Measurements from ENCODE around the gene ARID1B. TPM values are rescaled to one million over a fixed set of nuclear protein-coding genes. Genes with fewer than 3 reads are reported as not detected.
A peak's percentile ranks its signal among the peaks of the same experiment; 100 is the strongest.

Gene ARID1B
- total and polyA plus RNA-seq, 2 of the 13 experiments (the other 11 are each of a cell fraction or from before 2014, with no cell fraction given): 20.1 to 32.6 TPM

DNA sequence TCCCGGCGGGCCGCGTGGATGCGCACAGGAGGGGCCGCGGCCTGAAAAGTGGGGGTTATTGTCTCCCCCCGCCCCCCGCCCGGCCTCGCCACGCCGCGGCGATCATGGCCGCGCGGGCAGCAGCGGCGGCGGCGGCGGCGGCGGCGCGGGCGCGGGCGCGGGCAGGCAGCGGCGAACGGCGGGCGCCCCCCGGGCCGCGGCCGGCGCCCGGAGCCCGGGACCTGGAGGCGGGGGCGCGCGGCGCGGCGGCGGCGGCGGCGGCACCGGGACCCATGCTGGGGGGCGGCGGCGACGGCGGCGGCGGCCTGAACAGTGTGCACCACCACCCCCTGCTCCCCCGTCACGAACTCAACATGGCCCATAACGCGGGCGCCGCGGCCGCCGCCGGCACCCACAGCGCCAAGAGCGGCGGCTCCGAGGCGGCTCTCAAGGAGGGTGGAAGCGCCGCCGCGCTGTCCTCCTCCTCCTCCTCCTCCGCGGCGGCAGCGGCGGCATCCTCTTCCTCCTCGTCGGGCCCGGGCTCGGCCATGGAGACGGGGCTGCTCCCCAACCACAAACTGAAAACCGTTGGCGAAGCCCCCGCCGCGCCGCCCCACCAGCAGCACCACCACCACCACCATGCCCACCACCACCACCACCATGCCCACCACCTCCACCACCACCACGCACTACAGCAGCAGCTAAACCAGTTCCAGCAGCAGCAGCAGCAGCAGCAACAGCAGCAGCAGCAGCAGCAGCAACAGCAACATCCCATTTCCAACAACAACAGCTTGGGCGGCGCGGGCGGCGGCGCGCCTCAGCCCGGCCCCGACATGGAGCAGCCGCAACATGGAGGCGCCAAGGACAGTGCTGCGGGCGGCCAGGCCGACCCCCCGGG is 637 bp downstream of the ARID1B start (continued):
- TF ChIP-seq SETDB1 (CRISPR knock-in tag; IDR thresholded peaks at IDR 0.05; ENCODE audit: borderline replicate concordance) (no peak), ZNF350 (CRISPR knock-in tag; IDR thresholded peaks at IDR 0.05; ENCODE audit: borderline replicate concordance, low read depth) (no peak), DNMT3B (CRISPR knock-in tag; conservative IDR thresholded peaks at IDR 0.05) (no peak), SAP130 (CRISPR knock-in tag; IDR thresholded peaks at IDR 0.05; ENCODE audit: low read depth) (peak; percentile 4; the same call in 1 of the 2 replicates), ZNF605 (CRISPR knock-in tag; IDR thresholded peaks at IDR 0.05) (no peak), SYNCRIP (IDR thresholded peaks at IDR 0.05; ENCODE audit: insufficient read depth, low read depth, low read length) (no peak), ZNF652 (CRISPR knock-in tag; IDR thresholded peaks at IDR 0.05; ENCODE audit: borderline replicate concordance, low read depth) (no peak), TCF7L2 (IDR thresholded peaks at IDR 0.05; ENCODE audit: low read depth, low read length) (no peak), ZNF562 (CRISPR knock-in tag; IDR thresholded peaks at IDR 0.05; ENCODE audit: borderline replicate concordance) (no peak), ZNF790 (CRISPR knock-in tag; IDR thresholded peaks at IDR 0.05; ENCODE audit: borderline replicate concordance) (no peak), POGZ (CRISPR knock-in tag; IDR thresholded peaks at IDR 0.05) (no peak), ZSCAN31 (CRISPR knock-in tag; IDR thresholded peaks at IDR 0.05; ENCODE audit: low read depth) (peak; percentile 80; the same call in 1 of the 2 replicates)
- TF ChIP-seq, protein P1, sequence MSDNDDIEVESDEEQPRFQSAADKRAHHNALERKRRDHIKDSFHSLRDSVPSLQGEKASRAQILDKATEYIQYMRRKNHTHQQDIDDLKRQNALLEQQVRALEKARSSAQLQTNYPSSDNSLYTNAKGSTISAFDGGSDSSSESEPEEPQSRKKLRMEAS (IDR thresholded peaks at IDR 0.05): peak; percentile 86; the same call in 1 of the 2 replicates
- TF ChIP-seq, protein P2, sequence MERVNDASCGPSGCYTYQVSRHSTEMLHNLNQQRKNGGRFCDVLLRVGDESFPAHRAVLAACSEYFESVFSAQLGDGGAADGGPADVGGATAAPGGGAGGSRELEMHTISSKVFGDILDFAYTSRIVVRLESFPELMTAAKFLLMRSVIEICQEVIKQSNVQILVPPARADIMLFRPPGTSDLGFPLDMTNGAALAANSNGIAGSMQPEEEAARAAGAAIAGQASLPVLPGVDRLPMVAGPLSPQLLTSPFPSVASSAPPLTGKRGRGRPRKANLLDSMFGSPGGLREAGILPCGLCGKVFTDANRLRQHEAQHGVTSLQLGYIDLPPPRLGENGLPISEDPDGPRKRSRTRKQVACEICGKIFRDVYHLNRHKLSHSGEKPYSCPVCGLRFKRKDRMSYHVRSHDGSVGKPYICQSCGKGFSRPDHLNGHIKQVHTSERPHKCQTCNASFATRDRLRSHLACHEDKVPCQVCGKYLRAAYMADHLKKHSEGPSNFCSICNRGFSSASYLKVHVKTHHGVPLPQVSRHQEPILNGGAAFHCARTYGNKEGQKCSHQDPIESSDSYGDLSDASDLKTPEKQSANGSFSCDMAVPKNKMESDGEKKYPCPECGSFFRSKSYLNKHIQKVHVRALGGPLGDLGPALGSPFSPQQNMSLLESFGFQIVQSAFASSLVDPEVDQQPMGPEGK (CRISPR knock-in tag; IDR thresholded peaks at IDR 0.05): peak; percentile 95
- TF ChIP-seq, protein P3, sequence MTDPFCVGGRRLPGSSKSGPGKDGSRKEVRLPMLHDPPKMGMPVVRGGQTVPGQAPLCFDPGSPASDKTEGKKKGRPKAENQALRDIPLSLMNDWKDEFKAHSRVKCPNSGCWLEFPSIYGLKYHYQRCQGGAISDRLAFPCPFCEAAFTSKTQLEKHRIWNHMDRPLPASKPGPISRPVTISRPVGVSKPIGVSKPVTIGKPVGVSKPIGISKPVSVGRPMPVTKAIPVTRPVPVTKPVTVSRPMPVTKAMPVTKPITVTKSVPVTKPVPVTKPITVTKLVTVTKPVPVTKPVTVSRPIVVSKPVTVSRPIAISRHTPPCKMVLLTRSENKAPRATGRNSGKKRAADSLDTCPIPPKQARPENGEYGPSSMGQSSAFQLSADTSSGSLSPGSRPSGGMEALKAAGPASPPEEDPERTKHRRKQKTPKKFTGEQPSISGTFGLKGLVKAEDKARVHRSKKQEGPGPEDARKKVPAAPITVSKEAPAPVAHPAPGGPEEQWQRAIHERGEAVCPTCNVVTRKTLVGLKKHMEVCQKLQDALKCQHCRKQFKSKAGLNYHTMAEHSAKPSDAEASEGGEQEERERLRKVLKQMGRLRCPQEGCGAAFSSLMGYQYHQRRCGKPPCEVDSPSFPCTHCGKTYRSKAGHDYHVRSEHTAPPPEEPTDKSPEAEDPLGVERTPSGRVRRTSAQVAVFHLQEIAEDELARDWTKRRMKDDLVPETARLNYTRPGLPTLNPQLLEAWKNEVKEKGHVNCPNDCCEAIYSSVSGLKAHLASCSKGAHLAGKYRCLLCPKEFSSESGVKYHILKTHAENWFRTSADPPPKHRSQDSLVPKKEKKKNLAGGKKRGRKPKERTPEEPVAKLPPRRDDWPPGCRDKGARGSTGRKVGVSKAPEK (CRISPR knock-in tag; IDR thresholded peaks at IDR 0.05; ENCODE audit: borderline replicate concordance): no peak
- TF ChIP-seq, protein P4, sequence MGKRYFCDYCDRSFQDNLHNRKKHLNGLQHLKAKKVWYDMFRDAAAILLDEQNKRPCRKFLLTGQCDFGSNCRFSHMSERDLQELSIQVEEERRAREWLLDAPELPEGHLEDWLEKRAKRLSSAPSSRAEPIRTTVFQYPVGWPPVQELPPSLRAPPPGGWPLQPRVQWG (CRISPR knock-in tag; IDR thresholded peaks at IDR 0.05; ENCODE audit: borderline replicate concordance, low read depth): no peak
- TF ChIP-seq, protein P5, sequence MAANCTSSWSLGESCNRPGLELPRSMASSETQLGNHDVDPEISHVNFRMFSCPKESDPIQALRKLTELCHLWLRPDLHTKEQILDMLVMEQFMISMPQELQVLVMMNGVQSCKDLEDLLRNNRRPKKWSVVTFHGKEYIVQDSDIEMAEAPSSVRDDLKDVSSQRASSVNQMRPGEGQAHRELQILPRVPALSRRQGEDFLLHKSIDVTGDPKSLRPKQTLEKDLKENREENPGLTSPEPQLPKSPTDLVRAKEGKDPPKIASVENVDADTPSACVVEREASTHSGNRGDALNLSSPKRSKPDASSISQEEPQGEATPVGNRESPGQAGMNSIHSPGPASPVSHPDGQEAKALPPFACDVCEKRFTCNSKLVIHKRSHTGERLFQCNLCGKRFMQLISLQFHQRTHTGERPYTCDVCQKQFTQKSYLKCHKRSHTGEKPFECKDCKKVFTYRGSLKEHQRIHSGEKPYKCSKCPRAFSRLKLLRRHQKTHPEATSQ (CRISPR knock-in tag; IDR thresholded peaks at IDR 0.05; ENCODE audit: borderline replicate concordance): no peak
- TF ChIP-seq, protein P6, sequence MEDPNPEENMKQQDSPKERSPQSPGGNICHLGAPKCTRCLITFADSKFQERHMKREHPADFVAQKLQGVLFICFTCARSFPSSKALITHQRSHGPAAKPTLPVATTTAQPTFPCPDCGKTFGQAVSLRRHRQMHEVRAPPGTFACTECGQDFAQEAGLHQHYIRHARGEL (CRISPR knock-in tag; IDR thresholded peaks at IDR 0.05): no peak
- TF ChIP-seq, protein P7, sequence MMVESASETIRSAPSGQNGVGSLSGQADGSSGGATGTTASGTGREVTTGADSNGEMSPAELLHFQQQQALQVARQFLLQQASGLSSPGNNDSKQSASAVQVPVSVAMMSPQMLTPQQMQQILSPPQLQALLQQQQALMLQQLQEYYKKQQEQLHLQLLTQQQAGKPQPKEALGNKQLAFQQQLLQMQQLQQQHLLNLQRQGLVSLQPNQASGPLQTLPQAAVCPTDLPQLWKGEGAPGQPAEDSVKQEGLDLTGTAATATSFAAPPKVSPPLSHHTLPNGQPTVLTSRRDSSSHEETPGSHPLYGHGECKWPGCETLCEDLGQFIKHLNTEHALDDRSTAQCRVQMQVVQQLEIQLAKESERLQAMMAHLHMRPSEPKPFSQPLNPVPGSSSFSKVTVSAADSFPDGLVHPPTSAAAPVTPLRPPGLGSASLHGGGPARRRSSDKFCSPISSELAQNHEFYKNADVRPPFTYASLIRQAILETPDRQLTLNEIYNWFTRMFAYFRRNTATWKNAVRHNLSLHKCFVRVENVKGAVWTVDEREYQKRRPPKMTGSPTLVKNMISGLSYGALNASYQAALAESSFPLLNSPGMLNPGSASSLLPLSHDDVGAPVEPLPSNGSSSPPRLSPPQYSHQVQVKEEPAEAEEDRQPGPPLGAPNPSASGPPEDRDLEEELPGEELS (CRISPR knock-in tag; IDR thresholded peaks at IDR 0.05): no peak
